ENCODE data around the gene GPRC5A. TPM values are rescaled to one million over a fixed set of nuclear protein-coding genes. Genes with fewer than 3 reads are reported as not detected.
A peak's percentile ranks its signal among the peaks of the same experiment; 100 is the strongest.

Gene GPRC5A
- total RNA-seq, 2 donors from 2014 or later = 0.30 to 0.80 TPM

GRCh38 chr12:12922191-12922616 is 30.8 kb downstream of the GPRC5A start:
- Mint-ChIP-seq H3K27ac (no peak overlapping the region), H3K9me3 (no peaks in the 10 kb centered on the region), H3K36me3 (no peaks in the 10 kb centered on the region)
- no peak for ATAC-seq
- no peak for DNase-seq (ENCODE audit: low spot score in 2 of 2)

GRCh38 chr12:12922978-12923377 is 31.6 kb downstream of the GPRC5A start:
- DNase-seq (ENCODE audit: low spot score in 2 of 2) = no peak
- Mint-ChIP-seq H3K36me3 (no peaks in the 10 kb centered on the region), H3K27ac (no peak overlapping the region), H3K9me3 (no peaks in the 10 kb centered on the region)
- ATAC-seq = no peak

- H3K36me3 Mint-ChIP-seq = no peaks in the 10 kb centered on the region
- no peak overlapping the region for H3K27ac Mint-ChIP-seq
- H3K9me3 Mint-ChIP-seq = no peaks in the 10 kb centered on the region
- no peak for ATAC-seq
- no peak for DNase-seq (ENCODE audit: low spot score in 2 of 2)
Observed at GRCh38 chr12:12924169-12924568, 32.8 kb downstream of the GPRC5A start.

GRCh38 chr12:12925388-12925787 is 34.0 kb downstream of the GPRC5A start:
- Mint-ChIP-seq H3K27ac (no peak overlapping the region), H3K36me3 (no peaks in the 10 kb centered on the region), H3K9me3 (no peaks in the 10 kb centered on the region)
- ATAC-seq = no peak
- no peak for DNase-seq (ENCODE audit: low spot score in 2 of 2)

GRCh38 chr12:12926571-12927071 is 35.3 kb downstream of the GPRC5A start:
- H3K27ac Mint-ChIP-seq = no peak overlapping the region

GRCh38 chr12:12927211-12928079 is 36.1 kb downstream of the GPRC5A start:
- DNase-seq (ENCODE audit: low spot score in 2 of 2) (peak in 1 of 2 donors; percentile 78), ATAC-seq (peak in 1 of 2 donors; percentile 91)
- no peaks in the 10 kb centered on the region for H3K9me3 Mint-ChIP-seq
- H3K27ac Mint-ChIP-seq = peak overlapping the region in 1 of 2 donors; percentile 33
- no peaks in the 10 kb centered on the region for H3K36me3 Mint-ChIP-seq

More at GRCh38 chr12:12926571-12927071, 35.3 kb downstream of the GPRC5A start:
- Mint-ChIP-seq H3K36me3 (no peaks in the 10 kb centered on the region), H3K9me3 (no peaks in the 10 kb centered on the region)
- no peak for ATAC-seq
- DNase-seq (ENCODE audit: low spot score in 2 of 2) = no peak

GRCh38 chr12:12929696-12930095 is 38.3 kb downstream of the GPRC5A start:
- ATAC-seq = no peak
- no peak for DNase-seq (ENCODE audit: low spot score in 2 of 2)
- Mint-ChIP-seq H3K36me3 (no peaks in the 10 kb centered on the region), H3K9me3 (no peaks in the 10 kb centered on the region), H3K27ac (no peak overlapping the region)

GRCh38 chr12:12930633-12931219 is 39.4 kb downstream of the GPRC5A start:
- Mint-ChIP-seq H3K9me3 (no peaks in the 10 kb centered on the region), H3K36me3 (no peaks in the 10 kb centered on the region), H3K27ac (no peak overlapping the region)
- DNase-seq (ENCODE audit: low spot score in 2 of 2) = no peak
- no peak for ATAC-seq

- ATAC-seq = no peak
- Mint-ChIP-seq H3K9me3 (no peaks in the 10 kb centered on the region), H3K36me3 (no peaks in the 10 kb centered on the region), H3K27ac (no peak overlapping the region)
- DNase-seq (ENCODE audit: low spot score in 2 of 2) = no peak
Observed at GRCh38 chr12:12933742-12934141, 42.4 kb downstream of the GPRC5A start.

GRCh38 chr12:12934556-12934955 is 43.2 kb downstream of the GPRC5A start:
- Mint-ChIP-seq H3K27ac (no peak overlapping the region), H3K36me3 (no peaks in the 10 kb centered on the region)
- ATAC-seq = no peak

GRCh38 chr12:12936983-12937491 is 45.7 kb downstream of the GPRC5A start:
- Mint-ChIP-seq H3K9me3 (no peaks in the 10 kb centered on the region), H3K27ac (no peak overlapping the region), H3K36me3 (no peaks in the 10 kb centered on the region)
- no peak for ATAC-seq
- no peak for DNase-seq (ENCODE audit: low spot score in 2 of 2)

More at GRCh38 chr12:12934556-12934955, 43.2 kb downstream of the GPRC5A start:
- no peaks in the 10 kb centered on the region for H3K9me3 Mint-ChIP-seq
- DNase-seq (ENCODE audit: low spot score in 2 of 2) = no peak

- H3K9me3 Mint-ChIP-seq = no peaks in the 10 kb centered on the region
- DNase-seq (ENCODE audit: low spot score in 2 of 2) = no peak
- no peaks in the 10 kb centered on the region for H3K36me3 Mint-ChIP-seq
- no peak overlapping the region for H3K27ac Mint-ChIP-seq
- no peak for ATAC-seq
Observed at GRCh38 chr12:12938541-12938940, 47.2 kb downstream of the GPRC5A start.

GRCh38 chr12:12939888-12940287 is 48.5 kb downstream of the GPRC5A start:
- no peak for DNase-seq (ENCODE audit: low spot score in 2 of 2)
- ATAC-seq = no peak
- H3K27ac Mint-ChIP-seq = no peak overlapping the region
- H3K36me3 Mint-ChIP-seq = no peaks in the 10 kb centered on the region
- no peaks in the 10 kb centered on the region for H3K9me3 Mint-ChIP-seq

- ATAC-seq (no peak), DNase-seq (ENCODE audit: low spot score in 2 of 2) (no peak)
- no peak overlapping the region for H3K27ac Mint-ChIP-seq
- H3K36me3 Mint-ChIP-seq = no peaks in the 10 kb centered on the region
- H3K9me3 Mint-ChIP-seq = no peaks in the 10 kb centered on the region
Observed at GRCh38 chr12:12941450-12942350, 50.3 kb downstream of the GPRC5A start.

GRCh38 chr12:12943586-12944260 is 52.4 kb downstream of the GPRC5A start:
- DNase-seq (ENCODE audit: low spot score in 2 of 2) = no peak
- Mint-ChIP-seq H3K27ac (no peak overlapping the region), H3K9me3 (no peaks in the 10 kb centered on the region), H3K36me3 (no peaks in the 10 kb centered on the region)
- no peak for ATAC-seq

GRCh38 chr12:12945591-12945990 is 54.2 kb downstream of the GPRC5A start:
- Mint-ChIP-seq H3K36me3 (no peaks in the 10 kb centered on the region), H3K9me3 (no peaks in the 10 kb centered on the region), H3K27ac (no peak overlapping the region)
- DNase-seq (ENCODE audit: low spot score in 2 of 2) (no peak), ATAC-seq (no peak)
